ENCODE data around the gene RFC1.

GRCh38 chr4:39274503-39274902 lies 91.7 kb downstream of the RFC1 start:
- no peak for TF ChIP-seq TAF1 (IDR thresholded peaks at IDR 0.05; ENCODE audit: low read depth, low read length)
- no peak for TF ChIP-seq POLR2AphosphoS5 (IDR thresholded peaks at IDR 0.05; ENCODE audit: low read depth, low read length)
- TF ChIP-seq POLR2A (IDR thresholded peaks at IDR 0.05; ENCODE audit: low read depth, low read length): no peak
- TF ChIP-seq SPI1 (IDR thresholded peaks at IDR 0.05; ENCODE audit: low read depth, low read length): no peak
- TF ChIP-seq POU2F2 (IDR thresholded peaks at IDR 0.05; ENCODE audit: low read depth, low read length): no peak

All from GM12891 (cell line).